OCI-LY1 (cell line): ENCODE results near the gene ARHGAP8.

Source experiments
- H2AFZ ChIP-seq: fragments of 200-600 bp; sonication (generic), shearing (Covaris generic); 2 replicates; pipeline ENCODE4 v1.6.0; 2014; ENCODE audit warnings: antibody characterized with exemption, mild to moderate bottlenecking, low read length
- H3F3A ChIP-seq: fragments of 200-600 bp; sonication (generic), shearing (Covaris generic); 2 replicates; pipeline ENCODE4 v1.6.0; 2014; ENCODE audit warnings: mild to moderate bottlenecking, antibody characterized with exemption, low read length, moderate library complexity; ENCODE audit not compliant: insufficient read depth
- H3K27ac ChIP-seq: fragments of 200-600 bp; sonication (generic); 2 replicates; pipeline ENCODE4 v1.5.1; 2014; ENCODE audit warnings: low read length, mixed run types, mild to moderate bottlenecking, low read depth; ENCODE audit not compliant: poor library complexity, severe bottlenecking
- H3K27me3 ChIP-seq: fragments of 200-600 bp; sonication (generic); 2 replicates; pipeline ENCODE4 v1.6.0; 2014; ENCODE audit warnings: antibody characterized with exemption, mild to moderate bottlenecking, low read length, moderate library complexity; ENCODE audit not compliant: insufficient read depth
- H3K36me3 ChIP-seq: fragments of 200-600 bp; sonication (generic); 2 replicates; pipeline ENCODE4 v1.6.1; 2014; ENCODE audit warnings: mild to moderate bottlenecking, antibody characterized with exemption, low read length, moderate library complexity, mixed read lengths; ENCODE audit not compliant: insufficient read depth
- H3K4me1 ChIP-seq: fragments of 200-600 bp; sonication (generic); 2 replicates; pipeline ENCODE4 v1.5.1; 2014; ENCODE audit warnings: mild to moderate bottlenecking, low read length, moderate library complexity; ENCODE audit not compliant: insufficient read depth, severe bottlenecking
- H3K4me2 ChIP-seq: fragments of 200-600 bp; sonication (generic), shearing (Covaris generic); 2 replicates; pipeline ENCODE4 v1.6.1; 2014; ENCODE audit warnings: low read length
- H3K4me3 ChIP-seq: fragments of 200-600 bp; sonication (generic); 2 replicates; pipeline ENCODE4 v1.5.1; 2014; ENCODE audit warnings: low read length, low read depth, mild to moderate bottlenecking, mixed read lengths; ENCODE audit not compliant: poor library complexity, severe bottlenecking
- H3K79me2 ChIP-seq: fragments of 200-600 bp; shearing (Covaris generic); 2 replicates; pipeline ENCODE4 v1.6.1; 2016; ENCODE audit warnings: mixed run types, low read length, mixed read lengths; ENCODE audit not compliant: insufficient read depth
- H3K9ac ChIP-seq: fragments of 200-600 bp; sonication (generic), shearing (Covaris generic); 2 replicates; pipeline ENCODE4 v1.6.1; 2014; ENCODE audit warnings: mild to moderate bottlenecking, low read length, mixed read lengths
- H3K9me2 ChIP-seq: fragments of 200-600 bp; sonication (generic), shearing (Covaris generic); 2 replicates; pipeline ENCODE4 v1.6.1; 2014; ENCODE audit warnings: low read depth, mild to moderate bottlenecking, low read length, mixed read lengths
- H3K9me3 ChIP-seq: fragments of 200-600 bp; shearing (Covaris generic); 2 replicates; pipeline ENCODE4 v1.6.1; 2014; ENCODE audit warnings: low read length, mixed read lengths
- H4K20me1 ChIP-seq: fragments of 200-600 bp; sonication (generic), shearing (Covaris generic); 2 replicates; pipeline ENCODE4 v1.6.0; 2016; ENCODE audit warnings: mild to moderate bottlenecking, low read length; ENCODE audit not compliant: insufficient read depth
- CTCF ChIP-seq: fragments of 200-600 bp; sonication (generic), shearing (Covaris generic); IDR thresholded peaks from 2 replicates; pipeline ENCODE4 v1.5.1; 2017; ENCODE audit warnings: mild to moderate bottlenecking, antibody characterized with exemption, low read length, moderate library complexity, mixed read lengths
- EZH2 ChIP-seq: fragments of 200-600 bp; sonication (generic), shearing (Covaris generic); IDR thresholded peaks from 2 replicates; pipeline ENCODE4 v1.8.0; 2017; ENCODE audit warnings: borderline replicate concordance, mixed run types, mild to moderate bottlenecking, antibody characterized with exemption, low read length, moderate library complexity, mixed read lengths

Gene ARHGAP8

GRCh38 chr22:44786610-44787009 lies 34.2 kb downstream of the ARHGAP8 start:
- Histone ChIP-seq H3K9me3 (no peaks in the 10 kb centered on the region), H3K27ac (no peak overlapping the region)

GRCh38 chr22:44787832-44788231 lies 35.5 kb downstream of the ARHGAP8 start:
- Histone ChIP-seq H2AFZ (no peak overlapping the region), H3K9me3 (no peaks in the 10 kb centered on the region), H3K9me2 (no peaks in the 10 kb centered on the region), H3K4me1 (no peaks in the 10 kb centered on the region), H3K4me2 (no peak overlapping the region), H3K79me2 (no peaks in the 10 kb centered on the region), H3K27me3 (no peaks in the 10 kb centered on the region; the same call in 1 of the 2 replicates), H3F3A (no peaks in the 10 kb centered on the region), H3K36me3 (no peaks in the 10 kb centered on the region), H3K9ac (no peak overlapping the region), H4K20me1 (no peaks in the 10 kb centered on the region), H3K4me3 (no peak overlapping the region), H3K27ac (no peak overlapping the region)
- TF ChIP-seq CTCF, result no peak
- no peak for TF ChIP-seq EZH2

More at GRCh38 chr22:44786610-44787009, 34.2 kb downstream of the ARHGAP8 start:
- Histone ChIP-seq H3K4me3 (no peak overlapping the region), H3K4me2 (no peak overlapping the region), H3K36me3 (no peaks in the 10 kb centered on the region), H3K4me1 (no peaks in the 10 kb centered on the region), H2AFZ (no peak overlapping the region), H3K9me2 (no peaks in the 10 kb centered on the region), H3K79me2 (no peaks in the 10 kb centered on the region), H3K9ac (no peak overlapping the region), H4K20me1 (no peaks in the 10 kb centered on the region), H3K27me3 (no peaks in the 10 kb centered on the region; the same call in 1 of the 2 replicates), H3F3A (no peaks in the 10 kb centered on the region)
- TF ChIP-seq EZH2 (no peak), CTCF (no peak)

DNA sequence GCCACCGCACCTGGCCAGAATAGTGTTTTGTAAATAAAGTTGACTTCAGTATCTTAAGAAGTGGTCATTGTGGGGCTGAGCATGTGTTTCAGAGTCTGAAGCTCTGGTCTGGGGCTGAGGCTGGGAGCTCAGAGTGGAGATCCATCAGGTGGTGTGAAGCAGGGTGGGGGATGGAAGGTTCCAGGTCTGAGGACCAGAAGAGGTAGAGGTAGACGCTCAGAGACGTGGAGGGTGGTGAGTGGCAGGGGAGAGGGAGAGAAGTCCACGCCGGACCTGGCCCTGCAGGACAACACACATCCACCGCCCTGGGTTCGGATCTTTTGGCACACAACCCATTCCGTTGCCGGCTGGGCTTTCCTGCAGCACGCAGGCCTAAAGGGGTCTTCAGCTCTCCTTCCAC lies 40.7 kb downstream of the ARHGAP8 start:
- Histone ChIP-seq H3K27ac (no peak overlapping the region), H3K9ac (no peak overlapping the region), H3K4me2 (no peak overlapping the region), H2AFZ (no peak overlapping the region), H3K4me1 (no peaks in the 10 kb centered on the region), H3K27me3 (no peaks in the 10 kb centered on the region), H3F3A (no peaks in the 10 kb centered on the region), H3K9me2 (no peaks in the 10 kb centered on the region), H3K9me3 (no peaks in the 10 kb centered on the region), H4K20me1 (no peaks in the 10 kb centered on the region), H3K79me2 (no peaks in the 10 kb centered on the region), H3K4me3 (no peak overlapping the region), H3K36me3 (no peaks in the 10 kb centered on the region)
- TF ChIP-seq EZH2 (no peak), CTCF (no peak)
